Activated naive CD8-positive, alpha-beta T cell treated with anti-CD3 and anti-CD28 coated beads, Interleukin-2, amount 50 U/mL, for 24 hours (primary cell): ENCODE results near the gene NDUFV1.
"Not testable (repeated sequence)": the region's sequence is repeated elsewhere in the genome, so short reads cannot be mapped to it uniquely, and the experiment has no call there.

Experiments
- ATAC-seq: fragments of 150-1000 bp; cut with Tn5 transposase; one replicate; pipeline ENCODE4 v1.10.0; 2021
- DNase-seq: peaks from one replicate; pipeline ENCODE4 v3.0.0; 2021
- H3K27ac Mint-ChIP-seq: one replicate; pipeline ENCODE4 v1.8.0; 2021; ENCODE audit warnings: mild to moderate bottlenecking, mixed read lengths
- H3K27me3 Mint-ChIP-seq: one replicate; pipeline ENCODE4 v1.8.0; 2021; ENCODE audit warnings: mixed read lengths
- H3K36me3 Mint-ChIP-seq: one replicate; pipeline ENCODE4 v1.8.0; 2021; ENCODE audit warnings: low read depth, mixed read lengths
- H3K4me1 Mint-ChIP-seq: one replicate; pipeline ENCODE4 v1.8.0; 2021; ENCODE audit warnings: mixed read lengths
- H3K4me3 Mint-ChIP-seq: one replicate; pipeline ENCODE4 v1.8.0; 2021; ENCODE audit warnings: mild to moderate bottlenecking, moderate library complexity, mixed read lengths
- H3K9me3 Mint-ChIP-seq: one replicate; pipeline ENCODE4 v1.8.0; 2021; ENCODE audit warnings: mixed read lengths

NDUFV1 gene

DNA sequence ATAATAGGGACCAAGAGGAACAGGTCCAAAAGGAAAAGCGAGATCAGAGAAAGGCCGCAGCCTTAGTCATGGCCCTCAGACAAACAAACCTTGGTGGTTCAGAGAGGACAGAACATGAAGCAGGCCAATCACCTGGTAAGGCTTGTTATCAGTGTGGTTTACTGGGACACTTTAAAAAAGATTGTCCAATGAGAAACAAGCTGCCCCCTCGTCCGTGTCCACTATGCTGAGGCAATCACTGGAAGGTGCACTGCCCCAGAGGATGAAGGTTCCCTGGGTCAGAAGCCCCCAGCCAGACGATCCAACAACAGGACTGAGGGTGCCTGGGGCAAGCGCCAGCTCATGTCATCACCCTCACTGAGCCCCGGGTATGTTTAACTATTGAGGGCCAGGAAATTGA is 16.2 kb downstream of the NDUFV1 start:
- not testable (repeated sequence) for H3K4me1 Mint-ChIP-seq, H3K27me3 Mint-ChIP-seq, H3K36me3 Mint-ChIP-seq

DNA sequence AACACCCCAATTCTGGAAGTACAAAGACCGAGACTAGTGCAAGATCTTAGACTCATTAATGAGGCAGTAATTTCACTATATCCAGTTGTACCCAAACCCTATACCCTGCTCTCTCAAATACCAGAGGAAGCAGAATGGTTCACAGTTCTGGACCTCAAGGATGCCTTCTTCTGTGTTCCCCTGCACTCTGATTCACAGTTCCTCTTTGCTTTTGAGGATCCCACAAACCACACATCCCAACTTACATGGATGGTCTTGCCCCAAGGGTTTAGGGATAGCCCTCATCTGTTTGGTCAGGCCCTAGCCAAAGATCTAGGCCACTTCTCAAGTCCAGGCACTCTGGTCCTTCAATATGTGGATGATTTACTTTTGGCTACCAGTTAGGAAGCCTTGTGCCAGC is 17.1 kb downstream of the NDUFV1 start:
- not testable (repeated sequence) for DNase-seq, H3K36me3 Mint-ChIP-seq, H3K27ac Mint-ChIP-seq, H3K27me3 Mint-ChIP-seq, H3K9me3 Mint-ChIP-seq, H3K4me3 Mint-ChIP-seq, ATAC-seq, H3K4me1 Mint-ChIP-seq

More for the DNA sequence above, 16.2 kb downstream of the NDUFV1 start:
- H3K9me3 Mint-ChIP-seq, H3K27ac Mint-ChIP-seq, H3K4me3 Mint-ChIP-seq, DNase-seq, ATAC-seq: not testable (repeated sequence)

DNA sequence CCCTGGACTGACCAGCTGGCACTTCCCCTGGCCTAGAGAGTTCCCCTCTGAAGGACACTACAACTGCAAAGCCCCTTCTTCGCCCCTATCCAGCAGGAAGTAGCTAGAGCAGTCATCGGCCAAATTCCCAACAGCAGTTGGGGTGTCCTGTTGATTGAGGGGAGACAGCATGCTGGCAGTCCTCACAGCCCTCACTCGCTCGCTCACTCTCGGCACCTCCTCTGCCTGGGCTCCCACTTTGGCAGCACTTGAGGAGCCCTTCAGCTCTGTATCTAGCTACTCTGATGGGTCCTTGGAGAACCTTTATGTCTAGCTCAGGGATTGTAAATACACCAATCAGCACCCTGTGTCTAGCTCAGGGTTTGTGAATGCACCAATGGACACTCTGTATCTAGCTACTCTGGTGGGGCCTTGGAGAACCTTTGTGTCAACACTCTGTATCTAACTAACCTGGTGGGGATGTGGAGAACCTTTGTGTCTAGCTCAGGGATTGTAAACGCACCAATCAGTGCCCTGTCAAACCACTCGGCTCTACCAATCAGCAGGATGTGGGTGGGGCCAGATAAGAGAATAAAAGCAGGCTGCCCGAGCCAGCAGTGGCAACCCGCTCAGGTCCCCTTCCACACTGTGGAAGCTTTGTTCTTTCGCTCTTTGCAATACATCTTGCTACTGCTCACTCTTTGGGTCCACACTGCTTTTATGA is 19.5 kb downstream of the NDUFV1 start:
- H3K9me3 Mint-ChIP-seq, DNase-seq, H3K4me1 Mint-ChIP-seq, ATAC-seq, H3K27ac Mint-ChIP-seq, H3K4me3 Mint-ChIP-seq, H3K36me3 Mint-ChIP-seq, H3K27me3 Mint-ChIP-seq: not testable (repeated sequence)

DNA sequence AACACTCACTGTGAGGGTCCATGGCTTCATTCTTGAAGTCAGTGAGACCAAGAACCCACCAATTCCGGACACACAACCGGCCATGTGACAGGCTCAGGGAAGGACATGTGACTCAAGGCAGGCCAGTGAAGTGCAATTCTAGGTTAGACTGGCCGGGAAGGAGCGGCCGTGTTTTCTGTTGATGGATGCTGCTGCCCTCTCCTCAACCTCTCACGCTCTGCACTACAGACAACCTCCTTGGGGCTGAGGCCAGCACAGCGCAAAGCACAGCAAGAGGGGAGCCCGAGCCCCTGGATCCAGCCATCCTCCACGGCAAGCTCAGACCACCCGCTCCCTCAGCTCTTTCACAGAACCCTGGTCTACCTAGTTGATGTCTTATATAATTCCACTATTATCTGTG is 20.2 kb downstream of the NDUFV1 start:
- no peak overlapping the region for H3K27ac Mint-ChIP-seq
- ATAC-seq, result no peak
- no peak overlapping the region for H3K4me3 Mint-ChIP-seq
- H3K4me1 Mint-ChIP-seq, result peaks cover 5% of the 10 kb centered on the region
- no peaks in the 10 kb centered on the region for H3K27me3 Mint-ChIP-seq
- H3K9me3 Mint-ChIP-seq, result no peaks in the 10 kb centered on the region
- DNase-seq, result no peak
- H3K36me3 Mint-ChIP-seq, result peaks cover 5% of the 10 kb centered on the region

DNA sequence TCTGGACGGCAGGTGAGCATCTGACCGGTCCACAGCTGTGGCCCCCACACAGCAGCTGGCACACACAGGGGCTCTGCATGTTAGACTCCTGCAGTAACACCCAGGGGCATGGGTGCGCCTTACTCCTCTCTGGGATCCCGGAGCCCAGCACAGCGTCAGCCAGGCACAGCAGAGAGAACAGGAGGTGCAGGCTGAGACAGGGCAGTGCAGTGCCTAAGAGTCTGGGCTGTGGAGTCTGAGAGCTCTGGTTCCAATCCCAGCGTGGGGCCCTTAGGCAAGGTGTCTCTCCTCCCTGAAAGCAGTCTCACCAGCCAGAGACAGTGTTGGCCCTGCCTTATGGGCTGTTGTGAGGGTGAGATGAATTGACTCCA is 20.7 kb downstream of the NDUFV1 start:
- peaks cover 5% of the 10 kb centered on the region for H3K36me3 Mint-ChIP-seq

DNA sequence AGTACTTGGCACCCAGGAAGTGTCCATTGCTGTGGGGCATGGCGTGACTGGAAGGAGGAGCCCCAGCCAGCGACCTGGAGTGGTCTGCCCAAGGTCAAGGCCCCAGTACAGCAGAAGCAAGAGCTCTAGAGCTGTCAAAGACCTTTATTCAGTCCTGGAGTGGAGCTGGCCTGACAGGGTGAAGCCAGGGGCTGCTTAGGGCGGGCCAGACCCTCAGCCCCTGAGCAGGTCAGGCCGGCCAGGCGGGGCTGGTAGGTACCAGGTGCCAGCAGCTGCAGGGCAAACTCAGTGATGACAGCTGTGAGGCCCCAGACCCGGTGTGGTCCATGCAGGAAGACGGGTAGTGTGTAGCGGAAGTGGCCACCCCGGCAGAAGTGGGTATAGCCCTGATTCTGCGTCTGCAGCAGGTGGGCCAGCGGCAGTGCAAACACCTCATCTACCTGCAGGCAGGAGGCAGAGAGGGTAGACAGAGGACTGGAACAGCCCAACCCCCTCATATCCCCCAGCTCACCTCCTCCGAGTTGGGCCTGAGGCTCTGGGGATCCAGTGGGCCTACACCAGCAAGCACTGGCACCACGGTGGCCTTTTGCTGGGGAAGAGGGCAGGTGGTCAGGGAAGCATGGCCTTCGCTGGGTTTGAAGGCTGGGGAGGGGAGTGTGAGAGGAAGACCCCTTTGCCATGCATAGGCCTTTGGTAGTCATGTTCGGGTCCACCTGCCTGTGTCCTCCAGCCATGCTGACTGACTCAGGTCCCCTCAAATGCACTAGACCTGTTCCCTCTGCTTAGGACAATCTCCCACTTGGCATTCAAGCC is 21.3 kb downstream of the NDUFV1 start:
- Mint-ChIP-seq H3K27ac (no peak overlapping the region), H3K4me1 (peaks cover 5% of the 10 kb centered on the region), H3K36me3 (peaks cover 5% of the 10 kb centered on the region), H3K27me3 (no peaks in the 10 kb centered on the region), H3K9me3 (no peaks in the 10 kb centered on the region), H3K4me3 (peak overlapping the region; percentile 75)
- DNase-seq (no peak), ATAC-seq (no peak)

More for the DNA sequence above, 20.7 kb downstream of the NDUFV1 start:
- Mint-ChIP-seq H3K27me3 (no peaks in the 10 kb centered on the region), H3K9me3 (no peaks in the 10 kb centered on the region), H3K4me3 (no peak overlapping the region), H3K4me1 (peaks cover 5% of the 10 kb centered on the region), H3K27ac (no peak overlapping the region)
- ATAC-seq (no peak), DNase-seq (no peak)

DNA sequence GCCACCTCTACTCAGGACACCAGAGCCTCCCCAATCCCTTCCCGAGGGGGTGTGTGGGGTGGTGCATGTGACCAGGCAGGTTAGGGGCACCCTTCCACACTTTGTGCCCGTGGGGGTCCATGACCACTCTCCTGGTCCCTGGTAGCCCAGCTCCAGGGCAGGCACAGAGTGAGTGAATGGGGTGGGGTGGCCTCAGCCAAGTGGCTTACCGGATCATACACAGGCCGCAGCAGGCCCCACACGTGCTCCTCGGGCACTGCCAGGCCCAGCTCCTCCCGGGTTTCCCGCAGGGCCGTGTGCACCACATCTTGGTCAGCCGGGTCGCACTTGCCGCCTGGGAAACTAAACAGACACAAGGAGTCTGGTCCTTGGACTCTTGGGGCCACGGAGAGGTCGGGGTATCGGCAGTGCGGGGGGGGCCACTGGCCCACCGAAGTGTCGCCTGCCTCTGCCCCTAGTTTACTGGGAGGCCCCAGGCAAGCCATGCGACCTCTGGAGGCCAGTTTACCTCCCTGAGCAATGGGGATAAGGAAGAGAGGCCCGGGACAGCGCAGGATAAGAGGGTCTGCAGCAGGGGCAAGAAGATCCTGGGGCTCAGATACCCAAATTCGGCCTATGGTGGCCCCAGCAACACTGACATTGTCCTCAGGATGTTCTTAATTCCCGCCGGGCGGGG is 22.1 kb downstream of the NDUFV1 start:
- no peaks in the 10 kb centered on the region for H3K9me3 Mint-ChIP-seq
- ATAC-seq, result no peak
- H3K27me3 Mint-ChIP-seq, result no peaks in the 10 kb centered on the region
- peaks cover 5% of the 10 kb centered on the region for H3K4me1 Mint-ChIP-seq
- peaks cover 5% of the 10 kb centered on the region for H3K36me3 Mint-ChIP-seq
- H3K4me3 Mint-ChIP-seq, result peak overlapping the region; percentile 75
- no peak overlapping the region for H3K27ac Mint-ChIP-seq
- DNase-seq, result no peak

DNA sequence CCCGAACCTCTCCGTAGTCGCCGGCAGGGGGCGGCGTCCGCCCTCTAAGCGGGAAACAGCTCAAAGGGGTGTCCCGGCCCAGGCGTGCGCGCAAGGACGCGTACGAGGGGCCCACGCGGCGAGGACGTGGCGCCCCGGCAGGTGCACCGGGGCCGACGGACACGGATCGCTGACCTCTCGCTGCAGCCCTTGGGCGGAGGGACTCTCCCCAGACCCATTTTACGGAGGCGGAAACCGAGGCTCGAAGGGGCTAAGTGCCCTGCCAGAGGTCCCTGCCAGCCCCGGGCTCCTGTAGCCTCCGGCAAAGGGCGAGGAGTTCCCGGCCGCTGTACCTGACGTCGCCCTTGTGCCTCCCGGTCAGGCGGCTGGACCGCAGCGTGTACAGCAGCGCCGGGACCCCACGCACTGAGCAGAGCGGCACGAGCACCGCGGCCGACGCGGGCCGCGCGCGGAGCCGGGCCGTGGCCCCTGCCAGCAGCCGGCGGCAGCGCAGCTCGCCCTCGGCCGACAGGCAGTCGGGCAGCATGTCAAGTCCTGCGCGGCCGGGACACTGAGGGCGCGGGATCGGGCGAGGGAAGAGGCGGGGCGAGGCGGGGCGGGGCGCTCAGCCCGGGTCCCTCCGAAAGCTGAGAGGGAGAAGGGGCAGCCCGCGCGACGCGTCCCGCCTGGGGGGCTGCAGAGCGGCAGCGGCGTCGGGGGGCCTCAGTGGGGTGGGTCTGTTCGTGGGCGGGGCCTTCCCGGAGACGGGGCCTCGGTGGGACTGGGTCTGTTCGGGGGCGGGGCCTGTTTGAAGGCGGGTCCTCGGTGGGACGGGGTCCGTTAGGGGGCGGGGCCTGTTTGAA is 22.9 kb downstream of the NDUFV1 start, which contains the start of gene NUDT8:
Gene NUDT8, minus strand, starts transcription at position 552 of the 842 bp plus-strand sequence. Its CDS starts 26 bp downstream, at position 526.
- ATAC-seq, result peak; percentile 70
- peaks cover 5% of the 10 kb centered on the region for H3K4me1 Mint-ChIP-seq
- H3K27ac Mint-ChIP-seq, result peak within 1 kb of the TSS; percentile 84

DNA sequence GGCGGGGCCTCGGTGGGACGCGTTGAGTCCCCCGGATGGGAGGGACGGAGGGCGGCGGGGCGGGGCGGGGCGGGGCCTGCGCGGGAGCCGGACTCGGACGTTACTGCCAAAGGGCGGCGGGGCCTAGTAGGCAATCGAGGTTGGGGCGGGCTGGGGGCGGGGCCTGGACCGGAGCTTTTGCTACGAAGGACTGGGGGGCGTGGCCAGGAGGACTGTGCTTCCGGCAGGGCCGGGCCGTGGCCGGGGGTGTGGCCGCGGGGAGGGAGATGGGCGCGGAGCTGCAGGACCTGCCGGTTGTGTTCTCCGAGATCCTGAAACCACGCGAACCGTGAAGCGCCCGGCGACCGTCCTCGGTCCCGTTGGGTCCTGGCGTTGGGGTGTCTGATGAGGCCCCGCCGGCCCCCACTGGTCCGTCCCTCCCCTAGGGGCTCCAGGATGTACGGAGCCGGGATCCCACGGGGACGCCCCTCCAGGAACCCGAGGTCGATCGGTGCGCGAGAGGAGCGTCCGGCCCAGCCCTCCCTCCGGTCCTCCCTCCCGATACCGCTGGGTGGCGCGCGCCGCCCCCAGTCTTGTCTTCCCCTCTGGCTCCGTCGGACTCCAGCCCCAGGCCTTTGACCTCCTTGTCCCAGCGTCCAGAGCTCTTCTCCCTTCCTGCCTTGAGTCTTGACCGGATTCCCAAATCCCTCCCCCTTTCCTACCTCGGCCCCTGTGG is 23.6 kb downstream of the NDUFV1 start:
- peak; percentile 71 for ATAC-seq
- no peaks in the 10 kb centered on the region for H3K27me3 Mint-ChIP-seq
- H3K9me3 Mint-ChIP-seq, result no peaks in the 10 kb centered on the region
- H3K4me1 Mint-ChIP-seq, result peaks cover 5% of the 10 kb centered on the region
- DNase-seq, result peak; percentile 97
- peak overlapping the region; percentile 75 for H3K4me3 Mint-ChIP-seq
- H3K36me3 Mint-ChIP-seq, result peaks cover 5% of the 10 kb centered on the region
- H3K27ac Mint-ChIP-seq, result peak overlapping the region; percentile 84

More for the DNA sequence above, 22.9 kb downstream of the NDUFV1 start, which contains the start of gene NUDT8:
- Mint-ChIP-seq H3K36me3 (peaks cover 5% of the 10 kb centered on the region), H3K9me3 (no peaks in the 10 kb centered on the region), H3K27me3 (no peaks in the 10 kb centered on the region), H3K4me3 (peak within 1 kb of the TSS; percentile 75)
- peak; percentile 91 for DNase-seq

DNA sequence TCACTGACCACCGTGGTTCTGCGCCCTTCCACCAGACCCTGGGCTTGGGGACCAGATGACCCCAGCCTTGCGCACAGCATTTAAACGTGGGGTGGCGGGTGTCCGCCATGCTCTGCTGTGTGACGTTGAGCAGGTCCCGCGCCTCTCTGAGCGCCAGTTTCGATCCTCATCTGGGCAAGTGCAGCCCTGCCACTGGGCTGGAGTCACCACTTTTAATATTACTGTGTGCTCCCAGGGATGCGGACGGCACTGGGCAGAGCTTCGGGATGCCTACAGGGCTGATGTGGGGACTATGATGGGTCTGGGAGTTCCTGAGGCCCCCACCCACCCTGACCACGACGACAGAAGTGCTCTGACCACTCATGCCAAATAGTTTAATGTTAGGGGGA is 24.2 kb downstream of the NDUFV1 start:
- peak overlapping the region; percentile 53 for H3K27ac Mint-ChIP-seq
- no peaks in the 10 kb centered on the region for H3K9me3 Mint-ChIP-seq
- ATAC-seq (no peak), DNase-seq (no peak)
- H3K36me3 Mint-ChIP-seq, result peaks cover 5% of the 10 kb centered on the region
- peaks cover 5% of the 10 kb centered on the region for H3K4me1 Mint-ChIP-seq
- H3K4me3 Mint-ChIP-seq, result peak overlapping the region; percentile 75
- H3K27me3 Mint-ChIP-seq, result no peaks in the 10 kb centered on the region

DNA sequence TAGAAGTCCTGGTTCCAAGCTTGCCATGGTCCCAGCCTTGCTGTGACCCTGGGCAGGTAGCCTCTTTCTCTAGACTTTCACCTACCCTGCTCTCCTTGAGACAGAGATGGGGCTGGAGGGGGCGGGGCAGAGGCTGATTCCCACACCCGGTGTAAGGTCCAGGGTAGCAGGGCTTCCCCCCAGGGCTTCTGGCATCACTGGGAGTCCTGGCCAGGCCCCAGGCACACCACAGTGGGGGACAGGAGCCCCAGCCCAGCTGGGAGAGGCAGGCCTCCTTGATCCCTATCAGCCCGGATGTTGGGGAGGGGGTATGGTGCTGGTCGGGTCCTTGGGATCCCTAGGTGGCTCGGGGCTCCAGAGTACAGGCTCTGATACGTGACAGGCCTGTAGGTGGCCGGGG is 24.7 kb downstream of the NDUFV1 start:
- ATAC-seq (no peak), DNase-seq (no peak)
- no peaks in the 10 kb centered on the region for H3K27me3 Mint-ChIP-seq
- H3K4me1 Mint-ChIP-seq, result peaks cover 5% of the 10 kb centered on the region
- H3K9me3 Mint-ChIP-seq, result no peaks in the 10 kb centered on the region
- no peak overlapping the region for H3K27ac Mint-ChIP-seq
- H3K36me3 Mint-ChIP-seq, result peaks cover 5% of the 10 kb centered on the region
- H3K4me3 Mint-ChIP-seq, result peak overlapping the region; percentile 75

DNA sequence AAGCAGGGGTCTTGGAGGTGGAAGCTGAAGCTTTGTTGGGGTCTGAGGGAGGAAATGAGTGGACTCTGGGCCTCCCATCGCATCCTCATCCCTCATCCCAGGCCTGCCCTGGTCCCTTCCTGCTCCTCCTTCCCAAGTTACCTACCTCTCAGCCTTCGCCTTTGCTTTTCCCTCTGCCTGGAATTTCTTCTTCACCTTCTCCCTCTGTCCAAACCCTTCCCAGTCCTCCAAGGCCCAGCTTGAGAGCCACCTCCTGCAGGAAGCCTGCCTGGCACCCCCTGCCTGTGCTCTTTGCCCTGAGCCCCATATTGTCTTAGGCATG is 25.1 kb downstream of the NDUFV1 start:
- peaks cover 2% of the 10 kb centered on the region for H3K36me3 Mint-ChIP-seq
- no peak overlapping the region for H3K27ac Mint-ChIP-seq
- peak overlapping the region; percentile 21 for H3K4me3 Mint-ChIP-seq
- DNase-seq, result no peak
- peaks cover 6% of the 10 kb centered on the region for H3K4me1 Mint-ChIP-seq
- H3K9me3 Mint-ChIP-seq, result no peaks in the 10 kb centered on the region
- ATAC-seq, result no peak
- H3K27me3 Mint-ChIP-seq, result no peaks in the 10 kb centered on the region

DNA sequence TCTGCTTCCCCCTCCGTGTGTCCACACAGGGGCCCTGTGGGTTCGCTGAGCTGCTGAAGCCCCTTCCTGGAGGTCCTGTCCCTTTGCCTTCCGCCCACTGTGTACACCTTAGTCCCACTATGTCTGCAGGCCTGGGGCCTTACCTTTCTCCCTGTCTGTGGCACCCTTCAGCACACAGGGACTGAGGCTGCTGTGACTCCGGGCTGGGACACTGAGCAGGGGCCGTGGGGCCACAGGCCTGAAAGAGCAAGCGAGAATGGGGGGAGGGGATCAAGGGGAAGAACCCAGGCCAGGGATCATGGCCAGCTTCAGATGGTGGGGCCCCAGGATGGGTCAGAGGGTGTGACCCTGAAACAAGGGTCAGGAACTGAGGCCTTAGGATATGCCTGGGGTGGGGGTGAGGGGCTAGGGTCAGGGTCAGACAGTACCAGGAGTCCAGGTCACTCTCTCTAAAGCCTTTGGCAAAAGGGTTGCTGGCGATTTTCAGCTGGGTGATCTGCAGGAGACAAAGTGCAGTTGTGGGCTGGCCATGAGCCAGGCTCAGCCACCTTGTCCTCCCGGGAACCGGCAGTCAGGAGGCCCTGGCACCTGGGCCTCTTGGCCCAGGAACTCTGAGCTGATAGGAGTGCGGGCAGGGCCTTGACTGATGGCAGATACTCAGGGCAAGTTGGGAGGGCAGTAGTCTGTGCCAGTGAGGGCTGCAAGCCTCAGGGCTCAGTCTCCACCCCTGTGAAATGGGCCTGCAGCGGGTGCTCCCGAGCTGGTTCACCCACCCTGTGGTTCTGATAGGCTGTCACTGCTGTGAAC is 25.6 kb downstream of the NDUFV1 start:
- no peaks in the 10 kb centered on the region for H3K9me3 Mint-ChIP-seq
- no peak for DNase-seq
- H3K27ac Mint-ChIP-seq, result no peak overlapping the region
- no peak for ATAC-seq
- H3K36me3 Mint-ChIP-seq, result peaks cover under 1% of the 10 kb centered on the region
- peak overlapping the region; percentile 21 for H3K4me3 Mint-ChIP-seq
- H3K4me1 Mint-ChIP-seq, result peaks cover 9% of the 10 kb centered on the region
- no peaks in the 10 kb centered on the region for H3K27me3 Mint-ChIP-seq
